ENCODE results near the gene GAP43. TPM values are rescaled to one million over a fixed set of nuclear protein-coding genes. Genes with fewer than 3 reads are reported as not detected.

Gene GAP43
- total and polyA plus RNA-seq, 12 donors: 0.32 to 23.2 (median 0.74) TPM; not detected in 3

GRCh38 chr3:115695090-115695489 is 71.8 kb downstream of the GAP43 start:
- Histone ChIP-seq H3K27ac (no peak overlapping the region), H3K36me3 (replicated peaks in 1 of 2) (no peaks in the 10 kb centered on the region), H3K9me3 (replicated peaks in 1 of 3) (no peaks in the 10 kb centered on the region), H3K4me1 (replicated peaks in 1 of 2) (no peaks in the 10 kb centered on the region), H3K27me3 (no peaks in the 10 kb centered on the region), H3K4me3 (no peak overlapping the region)
- no peak for DNase-seq
- intact Hi-C loops (cut with DNase I): loop anchor here (5.0 to 10.0 kb wide), 2 partner anchors 90 to 92 kb away; no protein-coding TSS in a partner anchor
- TF ChIP-seq POLR2A (IDR thresholded peaks at IDR 0.05): no peak
- TF ChIP-seq, protein P1, sequence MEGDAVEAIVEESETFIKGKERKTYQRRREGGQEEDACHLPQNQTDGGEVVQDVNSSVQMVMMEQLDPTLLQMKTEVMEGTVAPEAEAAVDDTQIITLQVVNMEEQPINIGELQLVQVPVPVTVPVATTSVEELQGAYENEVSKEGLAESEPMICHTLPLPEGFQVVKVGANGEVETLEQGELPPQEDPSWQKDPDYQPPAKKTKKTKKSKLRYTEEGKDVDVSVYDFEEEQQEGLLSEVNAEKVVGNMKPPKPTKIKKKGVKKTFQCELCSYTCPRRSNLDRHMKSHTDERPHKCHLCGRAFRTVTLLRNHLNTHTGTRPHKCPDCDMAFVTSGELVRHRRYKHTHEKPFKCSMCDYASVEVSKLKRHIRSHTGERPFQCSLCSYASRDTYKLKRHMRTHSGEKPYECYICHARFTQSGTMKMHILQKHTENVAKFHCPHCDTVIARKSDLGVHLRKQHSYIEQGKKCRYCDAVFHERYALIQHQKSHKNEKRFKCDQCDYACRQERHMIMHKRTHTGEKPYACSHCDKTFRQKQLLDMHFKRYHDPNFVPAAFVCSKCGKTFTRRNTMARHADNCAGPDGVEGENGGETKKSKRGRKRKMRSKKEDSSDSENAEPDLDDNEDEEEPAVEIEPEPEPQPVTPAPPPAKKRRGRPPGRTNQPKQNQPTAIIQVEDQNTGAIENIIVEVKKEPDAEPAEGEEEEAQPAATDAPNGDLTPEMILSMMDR (IDR thresholded peaks at IDR 0.05): no peak

- no peak overlapping the region for H3K4me3 ChIP-seq
- H3K9me3 ChIP-seq (replicated peaks in 1 of 3): no peaks in the 10 kb centered on the region
- intact Hi-C loops (cut with DNase I): loop anchor here (5.0 to 10.0 kb wide), 2 partner anchors 87 to 90 kb away; no protein-coding TSS in a partner anchor
- H3K4me1 ChIP-seq (replicated peaks in 1 of 2): no peaks in the 10 kb centered on the region
- TF ChIP-seq POLR2A (IDR thresholded peaks at IDR 0.05): no peak
- TF ChIP-seq, protein P1 (IDR thresholded peaks at IDR 0.05): no peak
- H3K36me3 ChIP-seq (replicated peaks in 1 of 2): no peaks in the 10 kb centered on the region
- peak overlapping the region in 3 of 5 donors; percentile 39 to 69 (median 50) for H3K27ac ChIP-seq
- H3K27me3 ChIP-seq: no peaks in the 10 kb centered on the region
- DNase-seq: peak; percentile 21 to 57 (median 43)
- 60 to 71% (median 65%) methylated on average over 7 of the region's 7 CpGs for WGBS, 4 donors
Measured at GRCh38 chr3:115697263-115698053, 74.1 kb downstream of the GAP43 start.

DNA sequence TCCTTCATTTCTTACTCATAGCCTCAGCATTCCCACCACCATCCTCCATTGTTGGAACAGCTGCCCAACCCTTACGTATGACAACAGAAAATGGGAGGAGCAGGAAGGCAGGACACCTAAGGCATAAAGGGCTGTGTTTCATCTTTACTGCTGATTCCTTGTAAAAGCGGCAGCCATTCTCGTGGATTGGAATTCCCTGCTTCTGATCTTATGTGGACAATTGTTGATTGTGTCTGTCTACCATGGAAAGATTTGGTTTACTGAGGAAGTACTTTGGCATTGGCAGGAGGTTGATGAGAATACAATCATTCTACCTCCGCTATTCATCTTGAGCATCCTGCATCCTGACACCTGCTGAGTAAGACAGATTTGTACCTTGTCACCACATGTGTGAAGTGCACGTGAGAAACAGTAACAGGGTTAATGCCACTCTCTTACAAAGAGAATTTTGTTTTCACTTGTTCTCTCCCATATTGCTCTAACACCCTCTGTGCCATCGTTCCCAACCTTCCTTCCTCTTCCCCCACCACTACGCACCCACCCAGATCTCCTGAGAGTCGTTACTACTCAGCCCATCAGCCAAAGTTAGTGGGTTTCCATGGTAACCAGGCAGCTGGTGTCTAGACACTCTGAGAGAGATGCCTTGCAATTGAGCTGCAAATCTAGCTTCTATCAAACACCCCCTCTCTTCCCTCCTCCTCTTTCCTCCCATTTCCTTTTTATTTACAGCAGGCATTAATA is 75.7 kb downstream of the GAP43 start:
- no peak overlapping the region for H3K4me3 ChIP-seq
- no peaks in the 10 kb centered on the region for H3K36me3 ChIP-seq (replicated peaks in 1 of 2)
- H3K27me3 ChIP-seq: no peaks in the 10 kb centered on the region
- TF ChIP-seq, protein P1 (IDR thresholded peaks at IDR 0.05): no peak
- no peak for TF ChIP-seq POLR2A (IDR thresholded peaks at IDR 0.05)
- H3K9me3 ChIP-seq (replicated peaks in 1 of 3): no peaks in the 10 kb centered on the region
- intact Hi-C loops (cut with DNase I): loop anchor here (5.0 to 10.0 kb wide), 2 partner anchors 86 to 88 kb away; no protein-coding TSS in a partner anchor
- H3K27ac ChIP-seq: no peak overlapping the region
- 67 to 85% (median 83%) methylated on average over 8 of the region's 8 CpGs for WGBS, 4 donors
- H3K4me1 ChIP-seq (replicated peaks in 1 of 2): no peaks in the 10 kb centered on the region
- no peak for DNase-seq

GRCh38 chr3:115699706-115700105 is 76.4 kb downstream of the GAP43 start:
- DNase-seq: no peak
- no peaks in the 10 kb centered on the region for H3K27me3 ChIP-seq
- H3K36me3 ChIP-seq (replicated peaks in 1 of 2): no peaks in the 10 kb centered on the region
- no peaks in the 10 kb centered on the region for H3K9me3 ChIP-seq (replicated peaks in 1 of 3)
- intact Hi-C loops (cut with DNase I): loop anchor here (5.0 to 10.0 kb wide), 2 partner anchors 85 to 88 kb away; no protein-coding TSS in a partner anchor
- TF ChIP-seq POLR2A (IDR thresholded peaks at IDR 0.05): no peak
- TF ChIP-seq, protein P1 (IDR thresholded peaks at IDR 0.05): no peak
- no peaks in the 10 kb centered on the region for H3K4me1 ChIP-seq (replicated peaks in 1 of 2)
- no peak overlapping the region for H3K4me3 ChIP-seq
- H3K27ac ChIP-seq: no peak overlapping the region

Data from adrenal gland (tissue), 12 donors.